Parathyroid adenoma (tissue), 2 donors: ENCODE measurements around the gene GLOD5.

ENCODE experiments used
- H2AFZ ChIP-seq: fragments of 300-600 bp; sonication (generic); one replicate; pipeline ENCODE4 v1.7.0; 2017; ENCODE audit warnings: antibody characterized with exemption, mild to moderate bottlenecking
- H3K27ac ChIP-seq: fragments of 300-600 bp; sonication (generic); one replicate; pipeline ENCODE4 v1.7.0; 2017
- H3K27me3 ChIP-seq: fragments of 300-600 bp; sonication (generic); one replicate; pipeline ENCODE4 v1.7.0; 2017; ENCODE audit warnings: low read length; ENCODE audit not compliant: control insufficient read depth, insufficient read depth
- H3K36me3 ChIP-seq: fragments of 300-600 bp; sonication (generic); one replicate; pipeline ENCODE4 v1.7.0; 2017; ENCODE audit warnings: low read length; ENCODE audit not compliant: control insufficient read depth, insufficient read depth
- H3K4me1 ChIP-seq: fragments of 300-600 bp; sonication (generic); one replicate; pipeline ENCODE4 v1.7.0; 2017; ENCODE audit warnings: control low read depth
- H3K4me2 ChIP-seq: fragments of 300-600 bp; sonication (generic); one replicate; pipeline ENCODE4 v1.7.0; 2017; ENCODE audit warnings: low read length
- H3K4me3 ChIP-seq: fragments of 300-600 bp; sonication (generic); one replicate; pipeline ENCODE4 v1.7.0; 2017; ENCODE audit warnings: low read depth, low read length
- H3K79me2 ChIP-seq: fragments of 300-600 bp; sonication (generic); one replicate; pipeline ENCODE4 v1.7.0; 2017; ENCODE audit warnings: control low read depth
- H3K9ac ChIP-seq: fragments of 300-600 bp; sonication (generic); one replicate; pipeline ENCODE4 v1.7.0; 2017; ENCODE audit warnings: mild to moderate bottlenecking
- H3K9me3 ChIP-seq: fragments of 300-600 bp; sonication (generic); one replicate; pipeline ENCODE4 v1.7.0; 2017; ENCODE audit warnings: low read length; ENCODE audit not compliant: control insufficient read depth
- CTCF ChIP-seq: fragments of 300-600 bp; sonication (generic); IDR thresholded peaks from one replicate; pipeline ENCODE4 v1.7.0; 2017; ENCODE audit warnings: antibody characterized with exemption, mild to moderate bottlenecking
- donor health status: primary hyperparathyroidism.

The GLOD5 gene

GRCh38 chrX:48802089-48802904, 40.8 kb downstream of the GLOD5 start:
- Histone ChIP-seq H2AFZ (peak overlapping the region; percentile 77), H3K9me3 (no peaks in the 10 kb centered on the region), H3K4me2 (peak overlapping the region; percentile 79), H3K36me3 (no peaks in the 10 kb centered on the region), H3K79me2 (no peaks in the 10 kb centered on the region), H3K4me1 (no peaks in the 10 kb centered on the region), H3K27me3 (no peaks in the 10 kb centered on the region), H3K27ac (peak overlapping the region; percentile 96), H3K9ac (peak overlapping the region; percentile 40), H3K4me3 (peak overlapping the region; percentile 84)
- peak; percentile 5 for TF ChIP-seq CTCF

GRCh38 chrX:48802905-48803200, 41.3 kb downstream of the GLOD5 start:
- no peak overlapping the region for H3K9ac ChIP-seq
- TF ChIP-seq CTCF: no peak
- no peaks in the 10 kb centered on the region for H3K4me1 ChIP-seq
- no peaks in the 10 kb centered on the region for H3K9me3 ChIP-seq
- peak overlapping the region; percentile 96 for H3K27ac ChIP-seq
- no peaks in the 10 kb centered on the region for H3K36me3 ChIP-seq
- H2AFZ ChIP-seq: no peak overlapping the region
- H3K27me3 ChIP-seq: no peaks in the 10 kb centered on the region
- peak overlapping the region; percentile 84 for H3K4me3 ChIP-seq
- H3K79me2 ChIP-seq: no peaks in the 10 kb centered on the region
- H3K4me2 ChIP-seq: peak overlapping the region; percentile 79

GRCh38 chrX:48806081-48806480, 44.5 kb downstream of the GLOD5 start:
- H3K9ac ChIP-seq: no peak overlapping the region
- no peaks in the 10 kb centered on the region for H3K9me3 ChIP-seq

GRCh38 chrX:48813644-48814043, 52.1 kb downstream of the GLOD5 start:
- TF ChIP-seq CTCF: no peak

More at GRCh38 chrX:48806081-48806480, 44.5 kb downstream of the GLOD5 start:
- no peak overlapping the region for H2AFZ ChIP-seq
- H3K4me3 ChIP-seq: no peak overlapping the region
- H3K4me2 ChIP-seq: no peak overlapping the region
- TF ChIP-seq CTCF: no peak
- H3K27me3 ChIP-seq: no peaks in the 10 kb centered on the region
- H3K4me1 ChIP-seq: no peaks in the 10 kb centered on the region
- H3K79me2 ChIP-seq: no peaks in the 10 kb centered on the region
- no peak overlapping the region for H3K27ac ChIP-seq
- no peaks in the 10 kb centered on the region for H3K36me3 ChIP-seq

GRCh38 chrX:48814722-48815121, 53.2 kb downstream of the GLOD5 start:
- H3K79me2 ChIP-seq: no peaks in the 10 kb centered on the region
- TF ChIP-seq CTCF: no peak
- H3K4me1 ChIP-seq: no peaks in the 10 kb centered on the region
- no peaks in the 10 kb centered on the region for H3K36me3 ChIP-seq
- no peaks in the 10 kb centered on the region for H3K27me3 ChIP-seq
- no peak overlapping the region for H2AFZ ChIP-seq
- H3K9me3 ChIP-seq: no peaks in the 10 kb centered on the region
- H3K27ac ChIP-seq: no peak overlapping the region
- H3K4me3 ChIP-seq: no peak overlapping the region
- no peak overlapping the region for H3K9ac ChIP-seq
- no peak overlapping the region for H3K4me2 ChIP-seq

More at GRCh38 chrX:48813644-48814043, 52.1 kb downstream of the GLOD5 start:
- no peaks in the 10 kb centered on the region for H3K9me3 ChIP-seq
- no peaks in the 10 kb centered on the region for H3K27me3 ChIP-seq
- H3K9ac ChIP-seq: no peak overlapping the region
- H3K36me3 ChIP-seq: no peaks in the 10 kb centered on the region
- H3K4me2 ChIP-seq: no peak overlapping the region
- H2AFZ ChIP-seq: no peak overlapping the region
- no peaks in the 10 kb centered on the region for H3K79me2 ChIP-seq
- no peak overlapping the region for H3K27ac ChIP-seq
- H3K4me3 ChIP-seq: no peak overlapping the region
- H3K4me1 ChIP-seq: no peaks in the 10 kb centered on the region
